HG02870 (cell line): ENCODE results near the gene SERPIND1.
"Not testable (repeated sequence)": the region's sequence is repeated elsewhere in the genome, so short reads cannot be mapped to it uniquely, and the experiment has no call there.

ENCODE experiments used
- ATAC-seq: cut with Tn5 transposase; IDR thresholded peaks from one replicate; pipeline ENCODE4 v1.9.1; 2021; ENCODE audit warnings: mild to moderate bottlenecking, moderate library complexity; ENCODE audit not compliant: unreplicated experiment

The SERPIND1 gene

DNA sequence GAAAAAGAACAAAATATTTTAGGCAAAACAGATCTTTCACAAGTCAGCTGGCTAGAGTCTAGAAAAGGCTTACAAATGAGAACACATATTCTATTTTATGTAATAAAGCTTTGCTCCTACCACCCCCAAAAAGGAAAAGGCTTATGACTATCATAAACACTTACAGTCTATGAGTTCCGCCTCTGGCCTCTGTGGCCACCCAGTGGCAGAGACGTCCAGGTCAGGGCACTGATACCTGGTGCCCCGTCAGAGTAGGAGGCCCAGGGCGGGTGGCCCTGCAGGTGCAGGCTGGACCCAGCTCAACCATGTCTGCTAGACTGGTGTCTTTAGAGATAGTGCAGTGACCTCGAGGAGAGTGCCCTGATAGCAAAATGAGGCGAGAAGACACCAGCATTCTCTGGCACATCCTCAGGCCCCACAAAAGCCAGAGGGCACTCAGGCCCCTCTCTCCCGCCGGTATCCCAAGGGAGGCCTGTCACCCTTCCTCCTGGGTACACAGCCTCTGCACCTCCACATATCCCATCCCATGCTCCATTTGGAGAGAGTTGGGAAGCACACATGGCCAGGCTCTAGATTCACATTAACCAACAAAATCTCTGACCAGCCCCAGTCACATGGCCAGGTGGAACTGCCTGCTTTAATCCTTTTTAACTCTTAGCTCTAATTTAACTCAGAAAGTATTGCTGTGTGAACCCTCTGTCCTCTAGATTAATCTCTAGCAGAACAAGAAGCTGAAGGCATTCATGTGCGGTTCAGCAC is 27.3 kb upstream of the SERPIND1 start:
- ATAC-seq, result no peak

- no peak for ATAC-seq
Measured at GRCh38 chr22:20747223-20747622, 26.7 kb upstream of the SERPIND1 start.

DNA sequence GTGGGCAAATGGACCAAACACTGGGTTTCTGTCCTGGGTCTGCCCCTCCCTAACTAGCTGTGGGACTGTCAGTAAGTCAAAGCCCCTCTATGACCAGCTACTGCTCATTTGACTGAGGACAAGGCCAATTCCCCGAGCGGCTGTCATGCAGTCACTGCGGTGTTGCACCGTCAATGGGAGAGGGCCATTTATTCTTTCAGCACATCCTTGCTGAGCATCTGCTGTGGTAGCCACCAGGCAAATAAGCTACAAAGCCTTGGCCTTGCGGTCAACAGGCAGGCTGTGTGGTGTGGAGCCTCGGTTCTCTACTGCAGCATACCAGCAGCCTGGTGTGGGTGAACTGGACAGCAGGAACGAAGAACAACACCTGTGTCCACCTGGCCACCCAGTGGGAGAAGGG is 25.8 kb upstream of the SERPIND1 start:
- ATAC-seq, result peak; percentile 46

DNA sequence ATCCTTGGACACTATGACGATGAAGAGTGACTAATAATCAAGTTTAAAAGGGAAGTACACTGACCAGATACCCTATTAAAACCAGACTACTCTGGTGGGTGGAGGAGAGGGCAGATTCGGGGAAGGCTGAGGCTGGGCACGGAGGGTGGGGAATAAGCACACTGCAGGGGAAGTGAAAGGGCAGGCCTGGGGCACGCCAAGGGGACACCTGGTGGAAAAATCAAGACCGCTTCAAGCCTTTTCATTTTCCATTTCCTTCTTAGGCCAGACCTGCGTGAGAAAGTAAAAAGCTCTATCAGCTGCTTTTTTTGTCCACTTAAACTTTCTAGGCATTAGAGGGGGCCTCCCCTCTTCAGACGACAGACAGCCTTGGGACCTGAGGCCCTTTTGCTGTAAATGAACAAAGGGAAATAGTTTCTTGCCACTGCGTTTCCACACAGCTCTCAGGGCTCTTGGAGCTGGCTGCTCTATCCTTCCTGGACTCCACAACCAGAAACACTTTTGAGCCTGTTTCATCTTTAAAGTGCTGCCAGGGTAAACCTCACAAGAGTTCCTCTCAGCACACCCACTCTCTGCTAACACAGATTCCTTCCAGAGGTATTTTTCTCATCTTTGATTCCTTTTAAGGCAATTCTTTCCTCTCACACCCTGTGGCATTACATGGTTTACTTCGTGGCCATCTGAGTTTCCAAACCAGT is 25.0 kb upstream of the SERPIND1 start:
- peak; percentile 52 for ATAC-seq

- no peak for ATAC-seq
Measured at GRCh38 chr22:20749453-20749852, 24.5 kb upstream of the SERPIND1 start.

DNA sequence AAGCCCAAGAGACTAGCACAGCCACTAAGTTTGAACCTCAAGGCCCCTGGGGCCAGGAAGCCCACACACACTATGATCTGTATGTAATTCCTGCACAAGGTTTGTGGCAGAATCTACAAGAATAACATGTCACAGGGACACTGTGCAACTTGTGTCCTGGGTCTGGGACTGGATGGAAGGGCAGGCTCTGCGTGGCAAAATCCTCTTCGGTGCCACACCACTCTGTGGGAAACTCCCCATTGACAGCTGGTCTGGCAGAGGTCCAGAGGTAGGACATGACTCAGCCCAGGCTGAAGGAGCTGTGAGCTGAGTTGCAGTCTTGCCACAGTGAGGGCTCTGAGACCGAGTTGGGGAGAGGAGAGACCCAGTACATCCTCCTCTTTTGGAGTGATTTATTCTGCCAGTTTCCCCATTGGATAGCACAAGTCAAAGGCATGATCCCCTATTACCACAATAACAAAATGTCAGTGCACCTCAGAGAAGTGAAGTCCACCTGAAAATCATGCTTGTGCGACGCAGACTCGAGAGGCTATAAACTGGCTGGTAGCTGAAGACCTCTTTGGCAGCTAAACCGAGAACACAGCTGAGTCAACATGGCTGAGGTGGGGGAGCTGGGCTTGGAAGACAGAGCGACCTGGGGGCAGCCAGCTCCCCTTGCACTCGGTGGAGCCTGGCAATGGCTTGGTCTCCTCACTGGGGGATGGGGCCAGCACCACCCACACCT is 23.3 kb upstream of the SERPIND1 start:
- no peak for ATAC-seq

DNA sequence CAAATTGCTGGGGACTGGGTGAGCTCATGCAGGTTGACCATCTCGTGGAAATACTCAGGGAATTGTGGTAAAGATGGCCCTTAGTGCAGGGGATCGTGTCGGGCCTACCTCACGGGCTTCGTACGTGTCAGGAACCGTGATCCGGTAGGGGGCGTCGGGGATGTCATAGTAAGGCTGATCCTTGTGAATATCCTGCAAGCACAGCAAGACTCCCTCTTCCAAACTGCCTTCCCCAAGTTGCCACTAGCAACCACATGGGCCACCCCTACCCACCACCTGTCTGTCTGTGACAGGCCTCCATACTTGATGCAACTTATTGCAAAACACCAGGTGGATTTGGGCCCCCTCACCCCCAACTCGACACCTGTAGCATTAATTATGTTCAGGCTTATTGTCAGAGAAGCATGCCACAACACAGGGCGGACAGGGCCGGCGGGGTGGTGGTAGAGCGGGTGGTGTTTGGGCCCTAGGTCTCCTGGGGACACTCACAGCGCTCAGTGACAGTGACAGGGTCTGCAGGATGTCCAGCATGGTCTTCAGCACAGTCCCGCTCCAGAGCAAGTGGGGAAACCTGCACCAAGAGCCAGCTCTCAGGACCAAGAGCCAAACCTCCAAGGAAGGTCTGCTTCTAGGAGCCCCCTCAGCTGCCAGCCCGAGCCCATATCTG is 22.6 kb upstream of the SERPIND1 start:
- no peak for ATAC-seq

DNA sequence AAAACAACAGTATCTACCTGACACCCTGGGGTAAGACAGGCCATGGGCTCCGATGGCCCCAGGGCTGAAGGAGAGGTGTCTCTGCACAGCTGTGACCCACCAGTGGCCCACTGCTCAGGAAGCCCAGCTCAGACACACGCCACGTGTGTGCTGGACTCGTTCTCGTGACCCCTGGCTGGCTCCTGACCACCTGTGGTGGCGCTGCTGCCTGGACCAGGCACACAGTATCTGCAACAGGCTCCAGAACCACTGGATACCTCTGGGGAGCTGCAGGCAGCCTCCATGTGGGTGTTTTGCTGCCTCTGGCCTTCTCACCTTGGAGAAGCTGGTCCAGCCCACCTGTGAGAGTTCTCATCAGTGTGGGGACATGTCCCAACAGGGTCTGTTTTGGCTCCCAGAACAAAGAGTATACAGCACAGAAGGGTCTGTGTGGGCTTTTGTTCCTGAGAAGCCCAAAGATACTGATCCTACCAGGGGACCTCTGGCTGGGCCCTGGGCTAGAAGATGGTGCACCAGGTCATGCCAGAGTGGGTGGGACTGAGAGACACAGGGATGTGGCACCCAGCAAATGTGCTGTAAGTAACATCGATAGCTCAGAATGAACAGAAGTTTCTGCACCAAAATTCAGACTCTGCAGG is 21.7 kb upstream of the SERPIND1 start:
- ATAC-seq, result no peak

- no peak for ATAC-seq
Measured at GRCh38 chr22:20752873-20753272, 21.0 kb upstream of the SERPIND1 start.

- no peak for ATAC-seq
Measured at GRCh38 chr22:20756846-20757245, 17.1 kb upstream of the SERPIND1 start.

DNA sequence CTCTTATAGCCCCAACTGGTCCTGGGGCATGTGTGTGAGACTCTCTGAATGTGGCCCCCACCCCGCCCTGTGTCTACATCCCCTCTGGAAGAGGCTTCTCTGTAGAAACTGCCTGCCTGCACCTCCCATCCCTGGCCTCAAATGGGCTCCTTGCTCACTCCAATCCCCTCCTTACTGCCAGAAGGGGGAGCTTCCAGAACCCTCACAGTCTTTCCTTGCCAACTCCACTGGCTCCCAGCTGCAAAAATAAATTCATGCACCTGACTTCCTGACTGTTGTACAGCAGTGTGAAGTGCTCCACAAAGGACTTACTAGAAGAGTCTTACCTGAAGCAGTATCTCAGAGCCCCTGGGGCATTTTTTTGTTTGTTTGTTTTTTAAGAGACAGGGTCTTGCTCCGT is 15.2 kb upstream of the SERPIND1 start:
- ATAC-seq, result no peak

- no peak for ATAC-seq
Measured at GRCh38 chr22:20760084-20760483, 13.8 kb upstream of the SERPIND1 start.

DNA sequence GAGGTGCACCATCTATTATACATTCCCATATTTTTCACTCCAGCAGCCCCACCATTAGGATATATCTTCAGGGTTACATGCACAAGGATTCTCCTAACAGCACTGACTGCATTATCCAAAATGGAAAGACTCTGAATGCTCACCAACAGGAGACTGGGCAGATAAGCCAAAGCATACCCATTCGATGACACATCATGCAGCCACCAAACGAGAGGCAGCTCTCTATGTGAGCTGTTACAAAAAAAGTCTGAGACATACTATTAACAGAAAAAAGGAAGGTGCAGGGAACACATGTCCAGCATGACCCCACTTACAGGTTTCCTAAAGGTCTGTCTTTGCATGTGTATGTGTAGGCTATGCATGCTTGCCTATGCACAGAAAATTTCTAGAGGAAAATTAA is 12.4 kb upstream of the SERPIND1 start:
- no peak for ATAC-seq

DNA sequence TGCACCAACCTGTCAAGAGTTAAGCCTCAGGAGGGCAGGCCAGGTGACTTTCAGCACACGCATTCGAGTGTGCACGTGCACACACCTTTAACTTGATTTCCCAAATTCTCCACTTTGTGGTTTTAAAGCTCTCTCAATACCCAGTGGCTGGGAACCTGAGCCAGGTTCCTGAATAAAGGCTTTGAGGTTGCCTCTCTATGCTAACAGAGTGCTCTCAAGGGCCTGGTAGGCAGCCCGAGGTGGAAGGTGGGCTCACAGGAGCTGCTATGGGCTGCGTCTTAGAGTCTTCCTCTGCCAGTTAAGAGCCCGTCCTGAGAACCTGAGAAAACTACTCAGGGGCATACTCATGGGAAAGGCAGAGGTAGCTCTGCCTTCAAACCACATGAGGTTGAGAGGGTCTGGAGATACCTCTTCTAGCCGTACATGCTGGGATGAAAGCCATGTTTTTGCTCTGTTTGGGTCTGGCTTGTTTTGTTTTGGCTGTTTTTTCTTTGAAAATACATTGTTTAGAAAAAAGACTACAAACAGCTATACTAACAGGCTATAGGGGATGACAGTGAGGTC is 11.6 kb upstream of the SERPIND1 start:
- ATAC-seq, result no peak

DNA sequence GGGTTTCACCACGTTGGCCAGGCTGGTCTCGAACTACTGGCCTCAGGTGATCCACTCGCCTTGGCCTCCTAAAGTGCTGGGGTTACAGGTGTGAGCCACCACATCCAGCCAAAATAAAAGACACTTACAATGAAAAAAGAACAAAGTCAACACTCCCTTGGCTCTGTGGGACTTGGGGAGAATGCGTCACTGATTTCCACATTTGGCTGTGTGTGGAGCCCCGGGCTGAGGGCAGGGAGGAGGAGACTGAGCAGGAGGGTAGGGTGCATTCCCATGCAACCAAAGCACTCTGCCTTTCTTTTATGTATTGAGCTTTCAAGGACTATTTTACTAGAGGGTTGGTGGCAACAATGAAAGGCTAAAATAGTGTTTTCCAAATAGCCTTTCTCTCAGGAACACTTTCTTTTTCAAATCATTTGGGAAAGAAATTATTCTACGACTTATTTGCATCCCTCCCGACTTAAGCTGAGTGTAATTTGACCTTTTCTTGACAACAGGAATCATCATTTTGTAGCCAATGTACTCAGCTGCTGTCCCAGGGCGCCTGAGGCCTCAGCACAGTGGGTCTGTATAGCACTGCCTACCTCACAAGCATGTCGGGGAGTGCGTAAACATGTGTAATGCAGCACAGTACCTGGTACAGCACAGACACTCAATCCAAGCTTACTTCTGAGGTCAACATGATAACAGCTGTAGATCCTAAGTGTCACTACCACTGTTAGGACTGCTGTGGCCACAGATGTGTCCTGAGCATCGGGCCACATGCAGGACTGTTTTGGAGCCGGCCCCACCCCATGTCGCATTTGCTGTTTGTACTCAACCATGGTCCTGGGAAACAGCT is 10.1 kb upstream of the SERPIND1 start:
- no peak for ATAC-seq

- no peak for ATAC-seq
Measured at GRCh38 chr22:20764471-20764720, 9.5 kb upstream of the SERPIND1 start.

DNA sequence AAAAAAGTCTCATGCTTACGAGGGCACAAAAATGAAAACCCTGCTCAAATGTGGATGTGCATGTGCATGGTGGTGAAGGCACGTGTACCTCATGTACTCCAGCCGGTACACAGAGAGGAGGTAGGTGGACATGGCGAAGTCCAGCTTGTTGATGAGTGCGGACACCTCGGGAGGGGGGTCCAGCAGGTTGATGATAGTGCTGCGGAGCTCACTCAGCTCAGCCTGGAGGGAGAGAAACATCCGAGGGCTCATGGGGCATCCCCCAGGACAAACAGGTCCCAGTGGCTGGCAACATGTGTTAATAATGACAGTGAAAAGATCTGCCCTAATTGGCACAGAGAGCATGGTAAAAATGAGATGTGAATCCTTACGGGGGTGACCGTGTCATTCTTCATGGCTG is 9.2 kb upstream of the SERPIND1 start:
- ATAC-seq, result no peak

GRCh38 chr22:20765938-20766337 is 8.0 kb upstream of the SERPIND1 start:
- ATAC-seq, result no peak

- no peak for ATAC-seq
Measured at GRCh38 chr22:20766530-20766929, 7.4 kb upstream of the SERPIND1 start.

DNA sequence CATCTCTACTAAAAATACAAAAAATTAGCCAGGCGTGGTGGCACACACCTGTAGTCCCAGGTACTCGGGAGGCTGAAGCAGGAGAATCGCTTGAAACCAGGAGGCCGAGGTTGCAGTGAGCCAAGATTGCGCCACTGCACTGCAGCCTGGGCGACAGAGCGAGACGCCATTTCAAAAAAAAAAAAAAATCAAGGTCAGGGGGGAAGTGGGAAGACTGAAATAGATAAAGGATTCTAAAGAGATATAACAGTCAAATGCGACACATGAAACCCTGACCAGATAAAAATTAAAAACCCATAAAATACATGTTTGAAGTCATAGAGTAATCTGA is 4.5 kb upstream of the SERPIND1 start:
- not testable (repeated sequence) for ATAC-seq
